GM12878 (cell line): ENCODE results near the gene ARHGAP15.

ENCODE experiments used
- FOXK2 ChIP-seq: fragments of 450-650 bp; IDR thresholded peaks from 2 replicates; pipeline ENCODE4 v1.6.1; 2017; ENCODE audit warnings: mild to moderate bottlenecking, moderate library complexity
- JUNB ChIP-seq: IDR thresholded peaks from 2 replicates; pipeline ENCODE4 v1.6.1; 2016; ENCODE audit warnings: antibody characterized with exemption, mild to moderate bottlenecking
- POLR2A ChIP-seq: IDR thresholded peaks from 2 replicates; pipeline ENCODE4 v1.6.1; 2011; ENCODE audit warnings: low read depth, mild to moderate bottlenecking, low read length
- POLR2AphosphoS5 ChIP-seq: IDR thresholded peaks from 2 replicates; pipeline ENCODE4 v1.6.1; 2011; ENCODE audit warnings: mild to moderate bottlenecking, low read length, inconsistent platforms
- SUZ12 ChIP-seq: fragments of 200-600 bp; sonication (generic); IDR thresholded peaks from one replicate; pipeline ENCODE4 v1.6.1; 2018; ENCODE audit warnings: antibody characterized with exemption, mild to moderate bottlenecking; ENCODE audit not compliant: unreplicated experiment
- YY1 ChIP-seq: IDR thresholded peaks from 2 replicates; pipeline ENCODE4 v1.6.1; 2011; ENCODE audit warnings: low read depth, mild to moderate bottlenecking, low read length
- ZNF274 ChIP-seq: IDR thresholded peaks from one replicate; pipeline ENCODE4 v1.8.0; 2011; ENCODE audit not compliant: insufficient read length, insufficient read depth
- TF ChIP-seq, protein P1 (sequence below): IDR thresholded peaks from 2 replicates; pipeline ENCODE4 v1.6.1; 2012; ENCODE audit warnings: low read length, inconsistent platforms

- TF ChIP-seq, protein P1, sequence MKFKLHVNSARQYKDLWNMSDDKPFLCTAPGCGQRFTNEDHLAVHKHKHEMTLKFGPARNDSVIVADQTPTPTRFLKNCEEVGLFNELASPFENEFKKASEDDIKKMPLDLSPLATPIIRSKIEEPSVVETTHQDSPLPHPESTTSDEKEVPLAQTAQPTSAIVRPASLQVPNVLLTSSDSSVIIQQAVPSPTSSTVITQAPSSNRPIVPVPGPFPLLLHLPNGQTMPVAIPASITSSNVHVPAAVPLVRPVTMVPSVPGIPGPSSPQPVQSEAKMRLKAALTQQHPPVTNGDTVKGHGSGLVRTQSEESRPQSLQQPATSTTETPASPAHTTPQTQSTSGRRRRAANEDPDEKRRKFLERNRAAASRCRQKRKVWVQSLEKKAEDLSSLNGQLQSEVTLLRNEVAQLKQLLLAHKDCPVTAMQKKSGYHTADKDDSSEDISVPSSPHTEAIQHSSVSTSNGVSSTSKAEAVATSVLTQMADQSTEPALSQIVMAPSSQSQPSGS = no peak
- no peak for TF ChIP-seq JUNB
- TF ChIP-seq POLR2AphosphoS5 = no peak
- TF ChIP-seq ZNF274 = no peak
- TF ChIP-seq YY1 = no peak
- TF ChIP-seq FOXK2 = no peak
- TF ChIP-seq SUZ12 = no peak
- no peak for TF ChIP-seq POLR2A
Observed at GRCh38 chr2:143530758-143531157, 401.5 kb downstream of the ARHGAP15 start.
